Glutamatergic neuron (in vitro differentiated cells): ENCODE data around the gene SPACA1. TPM values are rescaled to one million over a fixed set of nuclear protein-coding genes. Genes with fewer than 3 reads are reported as not detected.

Experiments
- DNase-seq: peaks from one replicate; pipeline ENCODE4 v3.0.0; 2022
- H3K27ac Mint-ChIP-seq: one replicate; pipeline ENCODE4 v1.8.0; 2020; ENCODE audit warnings: mild to moderate bottlenecking, mixed read lengths, inconsistent platforms; ENCODE audit not compliant: unreplicated experiment
- H3K27me3 Mint-ChIP-seq: one replicate; pipeline ENCODE4 v1.8.0; 2020; ENCODE audit warnings: mild to moderate bottlenecking, moderate library complexity, mixed read lengths, inconsistent platforms; ENCODE audit not compliant: unreplicated experiment
- H3K36me3 Mint-ChIP-seq: one replicate; pipeline ENCODE4 v1.8.0; 2020; ENCODE audit warnings: mild to moderate bottlenecking, mixed read lengths, inconsistent platforms; ENCODE audit not compliant: unreplicated experiment
- H3K4me1 Mint-ChIP-seq: one replicate; pipeline ENCODE4 v1.8.0; 2020; ENCODE audit warnings: mild to moderate bottlenecking, low read depth, mixed read lengths, inconsistent platforms; ENCODE audit not compliant: unreplicated experiment
- H3K4me3 Mint-ChIP-seq: one replicate; pipeline ENCODE4 v1.8.0; 2020; ENCODE audit warnings: mild to moderate bottlenecking, mixed read lengths, inconsistent platforms; ENCODE audit not compliant: unreplicated experiment
- H3K9me3 Mint-ChIP-seq: one replicate; pipeline ENCODE4 v1.8.0; 2020; ENCODE audit warnings: mild to moderate bottlenecking, moderate library complexity, mixed read lengths, inconsistent platforms; ENCODE audit not compliant: unreplicated experiment
- CTCF ChIP-seq: fragments of 200-600 bp; sonication (generic); IDR thresholded peaks from one replicate; pipeline ENCODE4 v1.5.0; 2021; ENCODE audit not compliant: partially characterized antibody, unreplicated experiment
- total RNA-seq: library from RNA; stranded (reverse); fragmentation: NEBNext Ultra II Directional; extraction: Animal tissue kit (Norgen Biotek cat#: 25700); gene quantifications from one replicate; pipeline ENCODE4 v1.2.1, GENCODE V29; 2021; ENCODE audit not compliant: unreplicated experiment

Gene SPACA1
- total RNA-seq, 1 donor from 2014 or later: not detected

- Mint-ChIP-seq H3K27ac (no peak overlapping the region), H3K4me3 (no peak overlapping the region), H3K9me3 (no peaks in the 10 kb centered on the region), H3K36me3 (no peaks in the 10 kb centered on the region), H3K4me1 (no peaks in the 10 kb centered on the region), H3K27me3 (no peaks in the 10 kb centered on the region)
- DNase-seq: no peak
- no peak for TF ChIP-seq CTCF
Measured at GRCh38 chr6:88077305-88077704, 29.7 kb downstream of the SPACA1 start.

GRCh38 chr6:88086792-88087191 lies 39.2 kb downstream of the SPACA1 start:
- Mint-ChIP-seq H3K27ac (no peak overlapping the region), H3K9me3 (no peaks in the 10 kb centered on the region), H3K36me3 (peaks cover 12% of the 10 kb centered on the region), H3K27me3 (no peaks in the 10 kb centered on the region), H3K4me1 (peaks cover 3% of the 10 kb centered on the region), H3K4me3 (no peak overlapping the region)
- no peak for DNase-seq
- TF ChIP-seq CTCF: no peak

GRCh38 chr6:88089708-88090107 lies 42.1 kb downstream of the SPACA1 start:
- Mint-ChIP-seq H3K9me3 (no peaks in the 10 kb centered on the region), H3K4me1 (peaks cover 3% of the 10 kb centered on the region), H3K27ac (no peak overlapping the region), H3K36me3 (no peaks in the 10 kb centered on the region), H3K4me3 (no peak overlapping the region), H3K27me3 (no peaks in the 10 kb centered on the region)
- no peak for TF ChIP-seq CTCF
- DNase-seq: no peak

- DNase-seq: no peak
- no peak overlapping the region for H3K4me3 Mint-ChIP-seq
- H3K27ac Mint-ChIP-seq: no peak overlapping the region
- no peaks in the 10 kb centered on the region for H3K36me3 Mint-ChIP-seq
- no peaks in the 10 kb centered on the region for H3K9me3 Mint-ChIP-seq
- H3K4me1 Mint-ChIP-seq: no peaks in the 10 kb centered on the region
- H3K27me3 Mint-ChIP-seq: no peaks in the 10 kb centered on the region
- TF ChIP-seq CTCF: no peak
Measured at GRCh38 chr6:88105741-88106340, 58.2 kb downstream of the SPACA1 start.

- Mint-ChIP-seq H3K27me3 (no peaks in the 10 kb centered on the region), H3K4me1 (no peaks in the 10 kb centered on the region), H3K9me3 (no peaks in the 10 kb centered on the region), H3K27ac (no peak overlapping the region), H3K4me3 (no peak overlapping the region), H3K36me3 (no peaks in the 10 kb centered on the region)
- no peak for DNase-seq
- no peak for TF ChIP-seq CTCF
Measured at GRCh38 chr6:88107241-88107640, 59.6 kb downstream of the SPACA1 start.
